Measurements from ENCODE around the gene FAM9C. TPM values are rescaled to one million over a fixed set of nuclear protein-coding genes. Genes with fewer than 3 reads are reported as not detected.
A peak's percentile ranks its signal among the peaks of the same experiment; 100 is the strongest.
"Not testable (repeated sequence)": the region's sequence is repeated elsewhere in the genome, so short reads cannot be mapped to it uniquely, and the experiment has no call there.

FAM9C gene
- total and polyA plus RNA-seq, 2 donors = 0.07 TPM; not detected in 1

DNA sequence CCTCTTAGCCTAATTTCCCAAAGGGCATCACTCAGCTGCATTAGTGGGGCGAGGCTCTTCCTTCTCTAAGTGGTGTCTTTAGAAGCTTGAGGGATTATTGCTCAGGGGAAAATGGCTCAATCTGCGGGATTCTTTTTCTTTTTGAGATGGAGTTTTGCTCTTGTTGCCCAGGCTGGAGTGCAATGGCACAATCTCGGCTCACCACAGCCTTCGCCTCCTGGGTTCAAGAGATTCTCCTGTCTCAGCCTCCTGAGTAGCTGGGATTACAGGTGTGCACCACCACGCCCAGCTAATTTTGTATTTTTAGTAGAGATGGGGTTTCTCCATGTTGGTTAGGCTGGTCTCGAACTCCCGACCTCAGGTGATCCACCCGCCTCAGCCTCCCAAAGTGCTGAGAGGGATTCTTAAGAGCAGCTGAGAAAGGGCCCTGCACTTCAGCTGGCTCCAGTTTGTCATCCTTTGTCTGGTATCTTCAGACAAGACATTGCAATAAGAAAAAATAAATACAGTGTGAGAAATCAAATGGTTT, 42.4 kb upstream of the FAM9C start:
- not testable (repeated sequence) for H3K36me3 ChIP-seq (ENCODE audit: control insufficient read depth in 2 of 2, insufficient read depth in 2 of 2, low read length in 1 of 2); H3K9me3 ChIP-seq (ENCODE audit: control insufficient read depth in 2 of 2, insufficient read depth in 1 of 2, low read length in 1 of 2); H3K27me3 ChIP-seq (ENCODE audit: control insufficient read depth in 2 of 2, insufficient read depth in 1 of 2, low read length in 1 of 2)
- 34% methylated on average over 8 of the region's 8 CpGs for WGBS
- Histone ChIP-seq H3K27ac (ENCODE audit: low read depth in 1 of 2, low read length in 1 of 2) (peak overlapping the region; percentile 90 to 97), H3K4me3 (ENCODE audit: low read length in 2 of 2) (peak overlapping the region; percentile 54 to 62), H3K4me1 (ENCODE audit: control insufficient read depth in 2 of 2, insufficient read depth in 2 of 2, low read length in 2 of 2) (peaks cover 0 to 65% of the 10 kb centered on the region in 2 donors)
- DNase-seq (ENCODE audit: low read depth in 6 of 9, low spot score in 9 of 9) = peak in 1 of 9 donors; percentile 43

DNA sequence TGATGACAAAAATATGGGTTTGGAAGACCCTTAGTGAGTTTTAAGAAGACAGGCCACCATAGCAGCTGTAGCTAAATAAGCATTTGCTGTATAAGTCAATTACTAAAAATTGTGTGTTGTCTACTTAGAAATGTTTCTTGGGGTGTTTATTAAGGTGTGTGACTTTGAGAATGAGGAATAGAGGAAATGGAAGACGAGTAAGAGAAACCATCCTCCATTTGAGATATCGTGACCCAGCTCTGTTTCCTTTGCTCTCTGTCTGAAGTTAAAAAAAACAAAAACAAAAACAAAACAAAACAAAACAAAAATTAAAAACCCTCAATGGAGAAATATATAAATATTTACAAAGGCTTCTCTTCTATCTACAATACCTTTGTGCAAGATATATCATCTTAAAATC, 41.7 kb upstream of the FAM9C start:
- Histone ChIP-seq H3K27ac (ENCODE audit: low read depth in 1 of 2, low read length in 1 of 2) (peak overlapping the region; percentile 53 to 97), H3K4me1 (ENCODE audit: control insufficient read depth in 2 of 2, insufficient read depth in 2 of 2, low read length in 2 of 2) (peaks cover 0 to 62% of the 10 kb centered on the region in 2 donors), H3K36me3 (ENCODE audit: control insufficient read depth in 2 of 2, insufficient read depth in 2 of 2, low read length in 1 of 2) (no peaks in the 10 kb centered on the region), H3K9me3 (ENCODE audit: control insufficient read depth in 2 of 2, insufficient read depth in 1 of 2, low read length in 1 of 2) (no peaks in the 10 kb centered on the region), H3K27me3 (ENCODE audit: control insufficient read depth in 2 of 2, insufficient read depth in 1 of 2, low read length in 1 of 2) (no peaks in the 10 kb centered on the region), H3K4me3 (ENCODE audit: low read length in 2 of 2) (peak overlapping the region; percentile 54 to 62)
- WGBS = 11% methylated on average over 2 of the region's 2 CpGs
- peak in 1 of 9 donors; percentile 50 for DNase-seq (ENCODE audit: low read depth in 6 of 9, low spot score in 9 of 9)

DNA sequence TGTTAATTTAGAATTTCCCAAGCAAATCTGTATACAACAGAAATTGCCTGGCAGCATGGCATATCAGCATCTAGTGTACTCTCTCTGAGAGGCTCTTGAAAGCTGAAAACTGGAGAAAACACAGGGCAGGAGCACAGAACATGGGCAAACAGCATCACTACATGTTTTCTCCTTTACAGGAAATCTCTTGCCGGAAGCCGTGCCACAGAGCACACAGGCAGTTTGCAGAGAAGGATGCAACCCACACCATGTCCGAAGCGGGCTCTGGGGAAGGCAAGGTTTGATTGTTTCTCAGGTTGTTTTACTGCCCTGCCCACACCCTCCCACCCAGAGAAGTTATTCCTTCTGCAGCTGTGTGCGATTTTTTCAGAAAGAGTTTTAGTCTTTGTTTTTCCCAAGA, 41.1 kb upstream of the FAM9C start:
- no peaks in the 10 kb centered on the region for H3K27me3 ChIP-seq (ENCODE audit: control insufficient read depth in 2 of 2, insufficient read depth in 1 of 2, low read length in 1 of 2)
- peaks cover 0 to 61% of the 10 kb centered on the region in 2 donors for H3K4me1 ChIP-seq (ENCODE audit: control insufficient read depth in 2 of 2, insufficient read depth in 2 of 2, low read length in 2 of 2)
- no peaks in the 10 kb centered on the region for H3K36me3 ChIP-seq (ENCODE audit: control insufficient read depth in 2 of 2, insufficient read depth in 2 of 2, low read length in 1 of 2)
- no peaks in the 10 kb centered on the region for H3K9me3 ChIP-seq (ENCODE audit: control insufficient read depth in 2 of 2, insufficient read depth in 1 of 2, low read length in 1 of 2)
- WGBS = 1% methylated on average over 5 of the region's 5 CpGs
- H3K27ac ChIP-seq (ENCODE audit: low read depth in 1 of 2, low read length in 1 of 2) = peak overlapping the region; percentile 90 to 97
- DNase-seq (ENCODE audit: low read depth in 6 of 9, low spot score in 9 of 9) = peak in 5 of 9 donors; percentile 61 to 88 (median 66)
- peak overlapping the region; percentile 54 to 62 for H3K4me3 ChIP-seq (ENCODE audit: low read length in 2 of 2)

DNA sequence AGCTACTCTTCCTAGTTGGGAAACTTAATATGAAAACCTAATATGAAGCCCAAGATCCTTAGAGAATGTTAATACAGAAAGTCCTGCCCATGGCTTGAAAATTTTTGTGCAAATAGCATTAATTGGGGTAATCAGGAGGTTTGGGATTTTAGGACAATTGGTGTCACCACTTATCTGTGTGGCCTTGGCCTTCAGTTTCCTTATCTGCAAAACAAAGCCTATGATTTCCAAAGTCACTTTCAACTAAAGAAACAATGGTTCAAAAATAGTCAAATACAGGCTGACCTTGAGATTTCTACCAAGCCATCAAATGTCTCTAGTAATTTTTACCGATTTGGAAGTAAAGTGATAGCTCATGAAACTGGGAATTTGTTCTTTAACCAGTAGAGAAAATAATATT, 40.2 kb upstream of the FAM9C start:
- Histone ChIP-seq H3K4me1 (ENCODE audit: control insufficient read depth in 2 of 2, insufficient read depth in 2 of 2, low read length in 2 of 2) (peaks cover 0 to 57% of the 10 kb centered on the region in 2 donors), H3K27me3 (ENCODE audit: control insufficient read depth in 2 of 2, insufficient read depth in 1 of 2, low read length in 1 of 2) (no peaks in the 10 kb centered on the region), H3K9me3 (ENCODE audit: control insufficient read depth in 2 of 2, insufficient read depth in 1 of 2, low read length in 1 of 2) (no peaks in the 10 kb centered on the region), H3K27ac (ENCODE audit: low read depth in 1 of 2, low read length in 1 of 2) (peak overlapping the region; percentile 25 to 28), H3K4me3 (ENCODE audit: low read length in 2 of 2) (no peak overlapping the region), H3K36me3 (ENCODE audit: control insufficient read depth in 2 of 2, insufficient read depth in 2 of 2, low read length in 1 of 2) (no peaks in the 10 kb centered on the region)
- DNase-seq (ENCODE audit: low read depth in 6 of 9, low spot score in 9 of 9) = no peak
- 100% methylated on average over 1 of the region's 1 CpG for WGBS

DNA sequence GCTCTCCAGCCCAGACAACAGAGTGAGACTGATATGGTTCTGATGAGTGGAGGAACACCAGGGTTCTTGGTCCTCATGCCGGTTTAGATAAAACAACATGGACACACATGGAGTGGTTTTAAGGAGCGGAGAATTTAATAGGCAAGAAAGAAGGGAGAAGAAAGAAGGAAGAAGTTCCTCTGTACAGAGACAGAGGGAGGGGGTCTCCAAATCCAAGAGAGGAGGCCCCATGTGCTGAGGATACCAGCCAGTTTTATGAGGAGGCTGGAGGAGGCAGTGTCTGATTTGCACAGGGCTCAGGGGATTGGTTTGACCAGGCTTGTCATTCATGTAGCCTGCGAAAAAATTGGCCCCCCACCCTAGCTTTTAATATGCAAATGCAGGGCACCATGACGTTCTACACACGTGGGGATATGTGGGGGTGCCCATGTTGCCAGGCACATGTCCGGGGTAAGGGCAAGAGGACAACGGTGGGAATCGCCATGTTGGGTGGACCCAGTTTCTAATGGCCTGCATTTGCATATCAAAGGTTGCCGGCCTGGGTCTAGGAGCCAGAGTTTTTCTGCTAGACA, 39.4 kb upstream of the FAM9C start:
- not testable (repeated sequence) for DNase-seq (ENCODE audit: low read depth in 6 of 9, low spot score in 9 of 9); H3K4me3 ChIP-seq (ENCODE audit: low read length in 2 of 2); H3K27ac ChIP-seq (ENCODE audit: low read depth in 1 of 2, low read length in 1 of 2); H3K9me3 ChIP-seq (ENCODE audit: control insufficient read depth in 2 of 2, insufficient read depth in 1 of 2, low read length in 1 of 2); H3K27me3 ChIP-seq (ENCODE audit: control insufficient read depth in 2 of 2, insufficient read depth in 1 of 2, low read length in 1 of 2); H3K36me3 ChIP-seq (ENCODE audit: control insufficient read depth in 2 of 2, insufficient read depth in 2 of 2, low read length in 1 of 2)
- peaks cover 0 to 60% of the 10 kb centered on the region in 2 donors for H3K4me1 ChIP-seq (ENCODE audit: control insufficient read depth in 2 of 2, insufficient read depth in 2 of 2, low read length in 2 of 2)
- 95% methylated on average over 9 of the region's 9 CpGs for WGBS

DNA sequence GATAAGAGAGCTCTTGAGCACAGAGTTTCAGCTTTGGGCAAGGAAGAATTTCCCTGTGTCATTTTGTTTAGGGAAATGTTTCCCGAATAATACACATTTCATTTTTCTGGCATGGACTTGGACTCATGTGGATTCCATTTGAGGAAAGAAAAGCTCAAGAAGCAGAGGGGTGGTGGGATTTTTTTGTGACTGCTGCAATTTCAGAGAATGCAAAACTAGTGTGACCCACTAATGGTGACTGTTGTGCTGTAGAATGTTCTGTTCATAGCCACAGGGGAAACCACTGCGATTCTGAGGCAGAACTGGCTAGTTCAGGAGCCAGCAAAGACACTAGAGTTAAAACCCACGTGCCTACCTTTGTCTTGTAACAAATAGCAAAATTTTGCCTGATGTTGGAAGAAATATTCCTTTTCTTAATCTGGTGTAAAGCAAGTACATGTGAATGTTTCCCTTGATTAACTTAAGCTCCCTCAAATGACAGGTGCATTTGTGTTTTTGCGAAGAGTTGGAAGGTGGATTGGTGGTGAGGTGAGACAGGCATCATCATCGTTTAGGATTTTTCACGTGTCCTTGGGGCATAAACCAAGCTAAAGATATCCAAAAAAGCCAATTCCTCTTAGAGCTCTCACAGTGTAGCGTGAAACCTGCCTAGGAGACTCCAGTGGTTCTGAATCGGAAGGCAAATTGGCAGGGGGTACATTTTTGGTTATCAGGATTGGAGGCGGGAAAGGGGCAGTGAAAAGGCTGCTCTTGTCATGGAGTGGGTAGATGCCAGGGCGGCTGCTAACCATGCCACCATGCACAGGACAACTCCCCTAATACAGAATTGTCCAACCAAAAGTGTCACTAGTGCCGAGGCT, 38.0 kb upstream of the FAM9C start:
- WGBS = 66% methylated on average over 11 of the region's 11 CpGs
- no peaks in the 10 kb centered on the region for H3K27me3 ChIP-seq (ENCODE audit: control insufficient read depth in 2 of 2, insufficient read depth in 1 of 2, low read length in 1 of 2)
- no peak overlapping the region for H3K4me3 ChIP-seq (ENCODE audit: low read length in 2 of 2)
- no peaks in the 10 kb centered on the region for H3K36me3 ChIP-seq (ENCODE audit: control insufficient read depth in 2 of 2, insufficient read depth in 2 of 2, low read length in 1 of 2)
- no peaks in the 10 kb centered on the region for H3K9me3 ChIP-seq (ENCODE audit: control insufficient read depth in 2 of 2, insufficient read depth in 1 of 2, low read length in 1 of 2)
- H3K27ac ChIP-seq (ENCODE audit: low read depth in 1 of 2, low read length in 1 of 2) = peak overlapping the region; percentile 58 to 78
- peak in 3 of 9 donors; percentile 23 to 59 (median 26) for DNase-seq (ENCODE audit: low read depth in 6 of 9, low spot score in 9 of 9)
- H3K4me1 ChIP-seq (ENCODE audit: control insufficient read depth in 2 of 2, insufficient read depth in 2 of 2, low read length in 2 of 2) = peaks cover 0 to 52% of the 10 kb centered on the region in 2 donors

DNA sequence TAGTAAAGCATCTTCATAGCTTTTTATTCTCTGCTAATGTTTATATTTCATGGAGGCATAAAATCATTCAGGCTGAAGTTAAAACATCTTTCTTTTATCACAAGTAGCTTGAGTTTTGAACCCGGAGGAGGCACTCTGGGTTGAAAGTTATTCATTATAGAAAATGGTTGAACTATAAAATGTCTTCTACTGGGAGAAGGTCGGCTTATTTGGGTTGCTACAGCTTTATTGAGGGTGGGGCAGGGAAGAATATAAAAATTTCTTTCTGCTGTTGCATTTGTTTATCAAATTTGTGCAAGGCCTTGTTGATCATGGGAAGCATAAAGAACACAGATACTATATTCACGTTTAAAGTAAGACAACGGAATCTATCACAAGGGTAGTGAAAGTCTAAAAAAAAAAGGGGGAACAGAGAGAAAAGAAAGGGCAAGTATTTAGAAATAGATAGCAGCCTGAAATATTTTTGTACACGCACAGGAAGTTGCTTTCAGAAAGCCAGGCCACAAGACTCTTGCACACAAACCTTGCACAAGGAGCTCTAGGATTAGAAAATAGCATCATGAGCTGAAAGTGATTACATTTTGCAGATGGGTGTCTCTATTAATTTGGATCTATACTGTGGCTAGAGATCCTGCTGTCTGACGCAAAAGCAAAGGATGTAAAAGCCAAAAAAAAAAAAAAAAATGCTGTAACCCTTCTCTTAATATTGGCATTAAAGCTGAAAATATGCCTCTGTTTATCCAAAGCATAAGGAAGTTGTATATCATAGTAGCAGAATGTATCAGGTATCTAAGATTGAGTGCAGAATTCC, 37.2 kb upstream of the FAM9C start:
- H3K4me1 ChIP-seq (ENCODE audit: control insufficient read depth in 2 of 2, insufficient read depth in 2 of 2, low read length in 2 of 2) = peaks cover 0 to 49% of the 10 kb centered on the region in 2 donors
- H3K9me3 ChIP-seq (ENCODE audit: control insufficient read depth in 2 of 2, insufficient read depth in 1 of 2, low read length in 1 of 2) = no peaks in the 10 kb centered on the region
- H3K4me3 ChIP-seq (ENCODE audit: low read length in 2 of 2) = no peak overlapping the region
- H3K27me3 ChIP-seq (ENCODE audit: control insufficient read depth in 2 of 2, insufficient read depth in 1 of 2, low read length in 1 of 2) = no peaks in the 10 kb centered on the region
- 21% methylated on average over 6 of the region's 6 CpGs for WGBS
- peak overlapping the region; percentile 77 to 78 for H3K27ac ChIP-seq (ENCODE audit: low read depth in 1 of 2, low read length in 1 of 2)
- peak in 2 of 9 donors; percentile 30 to 65 for DNase-seq (ENCODE audit: low read depth in 6 of 9, low spot score in 9 of 9)
- H3K36me3 ChIP-seq (ENCODE audit: control insufficient read depth in 2 of 2, insufficient read depth in 2 of 2, low read length in 1 of 2) = no peaks in the 10 kb centered on the region

DNA sequence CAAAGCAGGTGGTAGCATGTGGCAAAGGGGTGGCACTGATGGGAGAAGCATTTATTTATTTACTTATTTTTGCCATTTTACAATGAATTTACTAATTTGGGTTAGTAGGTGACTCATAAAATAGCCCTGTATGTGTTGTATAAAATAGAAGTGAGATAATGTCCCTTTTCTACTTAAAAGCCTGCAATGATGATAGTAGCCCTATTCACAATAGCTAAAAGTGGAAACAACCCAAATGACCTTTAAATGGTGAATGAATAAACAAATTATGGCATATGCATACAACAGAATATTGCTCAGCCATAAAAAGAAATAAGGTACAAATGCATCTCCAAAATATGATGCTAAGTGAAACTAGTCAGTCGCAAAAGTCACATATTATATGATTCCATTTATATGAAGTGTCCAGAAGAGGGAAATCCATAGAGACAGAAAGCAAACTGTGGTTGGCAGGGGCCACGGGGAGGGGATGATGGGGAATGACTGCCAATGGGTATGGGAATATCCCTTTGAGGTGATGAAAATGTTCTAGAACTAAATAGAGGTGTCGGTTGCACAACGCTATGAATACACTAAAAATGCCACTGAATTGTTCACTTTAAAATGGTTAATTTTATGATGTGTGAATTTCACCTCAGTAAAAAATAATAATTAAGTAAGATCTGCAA, 35.8 kb upstream of the FAM9C start:
- 97% methylated on average over 4 of the region's 4 CpGs for WGBS
- H3K9me3 ChIP-seq (ENCODE audit: control insufficient read depth in 2 of 2, insufficient read depth in 1 of 2, low read length in 1 of 2) = no peaks in the 10 kb centered on the region
- H3K4me1 ChIP-seq (ENCODE audit: control insufficient read depth in 2 of 2, insufficient read depth in 2 of 2, low read length in 2 of 2) = peaks cover 0 to 45% of the 10 kb centered on the region in 2 donors
- peak overlapping the region in 1 of 2 donors; percentile 78 for H3K27ac ChIP-seq (ENCODE audit: low read depth in 1 of 2, low read length in 1 of 2)
- DNase-seq (ENCODE audit: low read depth in 6 of 9, low spot score in 9 of 9) = no peak
- H3K36me3 ChIP-seq (ENCODE audit: control insufficient read depth in 2 of 2, insufficient read depth in 2 of 2, low read length in 1 of 2) = no peaks in the 10 kb centered on the region
- H3K4me3 ChIP-seq (ENCODE audit: low read length in 2 of 2) = no peak overlapping the region
- H3K27me3 ChIP-seq (ENCODE audit: control insufficient read depth in 2 of 2, insufficient read depth in 1 of 2, low read length in 1 of 2) = no peaks in the 10 kb centered on the region
